Aortic smooth muscle cell (primary cell): ENCODE measurements around the gene KBTBD8. TPM values are rescaled to one million over a fixed set of nuclear protein-coding genes. Genes with fewer than 3 reads are reported as not detected.

Source experiments
- total RNA-seq: library from RNA; depleted of rRNA; stranded (reverse); fragments of >200 nt; gene quantifications from 2 replicates; pipeline ENCODE4 v1.2.3, GENCODE V29; 2014

KBTBD8 gene
- total RNA-seq = 22.3 and 38.1 TPM in 2 replicates

DNA sequence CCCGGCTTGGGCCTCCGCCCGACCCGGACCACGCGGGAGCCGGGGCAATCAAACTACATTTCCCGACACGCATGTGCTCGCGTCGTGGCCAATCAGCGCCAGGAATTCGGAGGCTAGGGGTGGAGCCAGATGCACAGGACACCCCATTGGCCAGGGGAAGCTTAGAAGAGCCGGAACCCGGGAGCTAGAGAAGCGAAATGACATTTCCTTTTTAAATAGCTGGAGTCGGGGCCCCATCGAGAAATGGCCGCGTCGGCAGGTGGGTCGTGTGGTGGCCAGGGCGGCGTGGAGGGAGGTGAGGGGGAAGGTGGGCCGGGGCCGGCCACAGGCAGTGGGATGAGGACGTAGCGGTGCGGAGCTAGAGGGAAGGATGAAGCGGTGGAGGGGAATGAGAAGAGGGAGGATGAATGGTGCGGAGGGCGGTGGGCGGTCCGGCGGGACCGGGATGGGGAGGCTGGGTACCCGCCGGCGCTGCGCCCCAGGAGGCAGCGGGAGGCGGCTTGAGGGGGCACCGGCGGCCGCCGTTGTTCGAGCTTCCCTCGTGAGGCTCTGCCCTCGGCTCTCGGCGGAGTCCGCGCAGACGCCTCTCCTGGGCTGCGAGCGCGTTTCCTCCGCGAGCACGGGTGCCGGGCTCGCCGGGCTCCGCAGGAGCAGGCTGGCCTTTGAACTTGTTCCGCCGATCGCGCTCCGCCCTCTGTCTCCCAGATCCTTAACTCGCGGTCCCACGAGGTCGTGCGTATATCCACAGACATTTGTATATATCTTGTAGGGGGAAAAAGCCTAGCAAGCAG, at the start of gene KBTBD8:
KBTBD8 (plus strand) TSS at position 195 of the 791 bp plus-strand sequence; CDS start at position 244, 49 bp downstream.

